HG02852 (cell line): ENCODE results near the gene STYXL1.

ENCODE experiments used
- ATAC-seq: cut with Tn5 transposase; IDR thresholded peaks from one replicate; pipeline ENCODE4 v1.9.1; 2021; ENCODE audit warnings: mild to moderate bottlenecking, moderate library complexity; ENCODE audit not compliant: unreplicated experiment

Gene STYXL1

DNA sequence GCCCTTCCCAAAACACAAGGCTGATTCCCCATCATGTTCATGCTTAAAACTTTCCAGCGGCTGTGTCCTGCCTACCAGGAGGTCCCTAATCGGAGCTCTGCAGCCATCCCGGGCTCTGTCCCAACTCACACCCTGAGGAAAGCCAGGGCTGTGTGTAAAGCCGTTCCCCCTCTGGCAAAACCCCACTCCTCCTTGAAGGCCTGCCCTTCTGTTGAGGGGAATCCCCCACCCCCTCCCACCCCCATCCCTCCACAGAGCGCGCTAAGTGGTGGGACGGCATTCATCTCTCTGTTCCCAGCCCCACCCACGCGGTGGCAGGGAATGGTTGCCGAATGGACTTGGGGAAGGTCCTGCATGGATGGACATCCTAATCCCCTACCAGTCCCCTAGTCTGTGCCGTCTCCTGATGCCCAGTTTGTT lies 52.7 kb downstream of the STYXL1 start:
- ATAC-seq, result no peak

DNA sequence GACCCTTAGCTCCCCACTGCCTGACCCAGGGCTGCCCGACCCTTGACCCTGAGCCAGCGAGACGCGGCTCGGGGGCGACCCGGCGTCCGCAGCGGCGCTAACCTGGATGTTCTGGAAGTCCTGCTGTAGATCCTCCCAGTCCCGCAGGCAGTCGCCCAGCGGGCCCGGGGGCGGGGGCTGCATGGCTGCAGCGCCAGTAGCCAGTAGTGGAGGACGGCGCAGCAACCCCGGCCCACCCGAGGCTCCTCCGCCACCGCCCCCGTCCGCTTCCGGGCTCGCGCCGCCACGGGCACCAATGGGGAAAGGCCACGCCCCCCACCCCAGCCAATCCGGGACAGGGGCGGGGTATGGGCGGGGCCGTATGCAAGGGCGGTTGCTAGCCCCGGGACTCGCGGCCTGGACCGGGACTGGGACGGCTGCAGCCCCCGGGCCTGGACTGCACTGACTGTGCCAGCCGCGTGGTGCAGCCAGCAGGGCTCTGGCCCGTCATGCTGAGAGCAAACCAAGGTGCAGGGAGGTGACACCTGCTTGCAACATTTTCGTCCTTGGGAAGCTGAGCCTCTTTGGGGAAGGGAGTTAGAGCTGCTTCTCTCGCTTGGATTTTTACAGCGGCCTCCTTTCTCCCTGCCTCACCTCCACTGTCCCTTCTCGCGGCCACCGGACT lies 53.3 kb downstream of the STYXL1 start, which contains the start of gene TMEM120A:
TMEM120A (minus strand) TSS at position 208 of the 664 bp plus-strand sequence; CDS start at position 183, 25 bp downstream.
- peak; percentile 97 for ATAC-seq

DNA sequence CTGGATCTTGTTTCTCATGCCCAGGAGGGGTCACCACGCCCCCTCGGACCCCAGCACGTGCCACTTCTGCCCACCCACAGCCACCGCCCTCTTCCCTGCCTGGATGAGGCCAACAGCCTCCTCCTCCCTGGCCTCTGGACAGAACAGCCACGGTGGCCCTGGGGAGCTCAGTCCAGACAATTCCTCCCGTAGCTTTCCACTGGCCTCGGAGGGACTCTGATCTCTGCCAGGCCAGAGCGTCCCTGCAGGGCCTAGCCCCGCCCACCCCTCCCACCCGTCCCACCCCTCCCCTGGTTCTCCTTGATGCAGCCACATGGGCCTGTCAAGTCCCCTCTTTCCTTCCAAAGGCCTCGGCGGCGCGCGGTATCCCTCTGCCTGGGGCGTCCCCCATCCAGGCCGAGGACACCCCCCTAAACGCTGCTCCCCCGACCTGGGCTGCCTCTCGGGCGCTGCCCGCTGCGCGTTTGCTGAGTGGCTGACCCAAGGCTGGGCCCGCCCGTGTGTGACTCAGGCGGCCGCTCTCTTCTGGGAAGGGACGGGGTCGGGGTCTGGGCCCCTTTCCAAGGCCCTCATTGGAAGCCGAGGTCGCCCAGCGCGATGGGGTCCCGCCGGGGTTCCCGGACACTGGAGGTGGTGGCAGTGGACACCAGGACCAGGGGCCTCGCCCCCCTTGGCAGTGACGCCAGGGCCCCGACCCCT lies 54.0 kb downstream of the STYXL1 start:
- peak; percentile 11 for ATAC-seq

DNA sequence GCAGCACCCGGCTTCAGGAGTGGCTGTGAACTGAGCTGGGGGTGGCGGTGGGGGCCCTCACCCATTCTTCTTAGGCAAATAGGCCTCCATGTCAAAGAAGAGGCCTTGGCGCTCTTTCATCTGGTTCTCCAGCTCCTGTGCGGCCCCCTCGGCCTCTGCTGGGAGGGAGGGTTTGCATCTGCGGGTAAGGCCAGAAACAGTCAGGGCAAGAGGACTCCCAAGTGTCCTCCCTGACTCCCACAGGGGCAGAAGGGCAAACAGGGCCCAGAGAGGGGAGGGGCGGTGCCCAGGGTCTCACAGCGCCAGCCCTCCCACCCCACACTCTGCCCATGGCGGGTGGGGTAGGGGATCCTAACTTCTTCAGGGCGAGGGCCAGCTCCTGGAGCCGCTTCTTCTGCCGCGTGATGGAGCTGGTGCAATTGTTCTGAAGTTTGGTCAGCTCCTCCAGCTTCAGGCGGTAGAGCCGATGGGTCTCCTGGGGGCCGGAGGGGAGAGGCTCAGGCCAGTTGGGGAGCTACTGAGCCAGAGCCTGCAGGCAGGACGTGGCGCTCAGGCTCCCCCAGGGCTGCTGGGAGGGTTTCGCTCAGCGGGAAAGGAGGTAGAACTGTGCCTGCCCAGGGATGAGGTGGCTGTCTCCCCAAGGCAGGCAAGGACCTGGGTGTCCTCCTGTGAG lies 55.6 kb downstream of the STYXL1 start:
- ATAC-seq, result no peak

DNA sequence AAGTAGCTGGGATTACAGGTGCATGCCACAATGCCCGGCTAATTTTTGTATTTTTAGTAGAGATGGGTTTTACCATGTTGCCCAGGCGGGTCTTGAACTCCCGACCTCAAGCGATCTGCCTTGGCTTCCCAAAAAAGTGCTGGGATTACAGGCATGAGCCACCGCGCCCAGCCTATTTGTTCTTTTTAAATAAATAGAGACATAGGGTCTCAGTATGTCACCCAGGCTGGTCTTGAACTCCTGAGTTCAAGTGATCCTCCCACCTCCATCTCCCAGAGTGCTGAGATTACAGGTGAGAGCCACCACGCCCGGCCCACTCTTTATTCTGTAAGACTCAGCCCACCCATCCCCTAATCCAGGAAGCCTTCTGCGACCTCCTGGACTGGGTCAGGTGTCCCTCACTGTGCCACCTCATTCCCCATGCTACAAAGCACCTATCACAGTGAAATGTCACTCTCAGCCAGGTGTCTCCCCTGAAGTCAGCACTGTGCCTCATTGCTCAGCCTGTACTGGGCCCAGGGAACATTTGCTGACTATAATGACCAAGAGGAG lies 56.2 kb downstream of the STYXL1 start:
- ATAC-seq, result no peak

DNA sequence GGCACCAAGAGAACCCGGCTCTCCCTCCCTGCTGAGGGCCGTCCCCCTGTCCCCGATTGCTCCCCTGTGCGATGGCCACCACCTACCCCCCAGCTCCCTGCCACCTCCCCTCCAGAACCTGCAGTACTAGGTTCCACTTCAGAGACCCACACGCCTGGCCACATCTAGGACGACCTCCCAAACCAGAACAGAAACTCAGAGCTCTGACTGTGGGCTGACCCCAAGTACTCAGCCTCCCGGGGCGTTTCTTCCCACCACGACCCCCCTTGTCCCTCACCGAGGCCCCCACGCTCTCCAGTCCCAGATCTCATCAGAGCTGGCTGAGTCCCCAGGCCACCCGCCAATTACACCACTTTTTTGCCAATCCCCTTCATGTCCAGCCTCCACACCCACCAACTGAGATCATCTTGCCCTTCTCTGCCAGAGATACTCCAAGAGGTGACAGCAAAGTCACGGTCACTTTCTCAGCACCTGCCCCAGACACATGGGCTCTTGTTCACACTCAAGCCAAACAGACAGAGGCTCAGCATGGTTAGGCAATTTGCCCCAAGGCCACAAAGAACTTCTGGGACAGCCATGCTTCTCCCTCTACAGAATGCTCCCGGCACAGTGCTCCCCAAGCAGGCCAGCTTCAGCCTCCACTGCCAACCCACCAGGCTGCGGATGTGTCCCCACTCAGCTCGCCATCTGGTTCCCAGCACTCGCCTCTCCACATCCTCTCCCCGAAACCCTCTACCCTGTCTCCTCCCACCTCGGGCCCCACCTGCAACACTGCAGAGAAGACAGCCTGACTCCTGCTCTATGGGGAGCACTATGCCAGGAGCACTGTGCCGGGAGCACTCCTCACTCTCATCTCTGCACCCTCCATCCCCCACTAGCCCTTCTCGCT lies 58.1 kb downstream of the STYXL1 start:
- ATAC-seq, result no peak

DNA sequence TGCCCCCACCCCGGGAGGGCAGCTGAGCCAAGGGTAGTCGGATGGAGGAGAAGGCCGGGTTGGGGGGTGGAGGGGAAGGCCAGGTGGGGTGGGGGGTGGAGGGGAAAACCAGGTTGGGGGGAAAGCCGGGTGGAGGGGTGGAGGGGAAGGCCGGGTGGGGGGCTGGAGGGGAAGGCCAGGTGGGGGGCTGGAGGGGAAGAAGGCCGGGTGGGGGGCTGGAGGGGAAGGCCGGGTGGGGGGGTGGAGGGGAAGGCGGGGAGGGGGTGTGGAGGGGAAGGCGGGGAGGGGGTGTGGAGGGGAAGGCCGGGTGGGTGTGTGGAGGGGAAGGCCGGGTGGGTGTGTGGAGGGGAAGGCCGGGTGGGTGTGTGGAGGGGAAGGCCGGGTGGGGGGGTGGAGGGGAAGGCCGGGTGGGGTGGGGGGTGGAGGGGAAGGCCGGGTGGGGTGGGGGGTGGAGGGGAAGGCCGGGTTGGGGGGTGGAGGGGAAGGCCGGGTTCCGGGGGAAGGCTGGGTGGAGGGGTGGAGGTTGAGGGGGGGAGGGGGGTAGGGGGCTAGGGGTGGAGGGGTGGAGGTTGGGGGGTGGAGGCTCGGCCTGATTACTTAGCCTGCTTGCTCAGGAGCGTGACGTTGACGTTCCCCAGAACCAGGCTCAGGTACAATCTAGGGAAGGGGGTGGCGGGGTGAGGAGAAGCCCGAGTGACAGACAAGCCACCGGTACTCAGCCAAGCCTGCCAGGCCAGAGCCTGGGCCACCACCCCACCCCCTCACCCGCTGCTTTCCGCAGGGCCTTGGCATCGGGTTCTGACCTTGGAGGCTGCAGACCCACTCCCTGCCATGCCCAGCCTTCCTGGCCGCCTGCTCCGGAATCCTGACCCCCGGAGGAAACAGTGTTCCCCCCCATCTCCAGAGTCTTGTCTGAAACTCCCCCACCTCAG lies 59.0 kb downstream of the STYXL1 start:
- no peak for ATAC-seq

DNA sequence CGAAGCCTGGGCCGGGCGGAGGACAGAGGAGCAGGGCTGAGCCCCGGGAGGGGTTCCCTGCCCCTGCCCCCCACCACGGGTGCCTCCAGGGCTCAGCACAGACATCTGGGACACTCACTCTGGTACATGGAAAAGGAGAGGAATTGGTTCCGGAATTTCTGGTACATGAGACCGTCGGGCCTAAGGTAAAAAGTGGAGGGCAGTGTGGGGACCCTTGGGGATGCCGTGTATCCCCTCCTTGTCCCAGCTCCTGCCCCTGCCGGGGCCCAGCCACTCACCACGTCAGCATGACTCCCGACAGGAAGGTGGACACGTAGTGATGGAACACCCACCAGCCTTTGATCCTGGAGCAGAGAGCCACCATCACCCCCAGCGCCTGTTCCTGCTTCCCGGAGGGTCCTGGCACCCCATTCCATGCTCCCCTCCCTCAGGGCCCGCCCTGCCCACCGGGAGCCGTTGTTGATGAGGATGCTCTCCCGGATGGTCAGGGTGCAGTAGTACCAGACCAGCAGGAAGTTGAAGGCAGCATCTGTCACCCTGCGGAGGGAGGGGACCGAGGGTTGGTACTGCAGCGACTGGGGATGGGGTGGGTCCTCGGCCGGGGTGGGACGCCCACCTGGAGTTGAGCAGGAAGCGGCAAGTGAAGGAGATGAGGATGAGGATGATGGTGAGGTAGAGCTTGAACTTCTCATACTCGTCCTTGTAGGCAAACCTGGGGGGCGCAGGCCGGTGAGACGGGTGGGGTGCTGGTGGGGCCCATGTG lies 59.8 kb downstream of the STYXL1 start:
- ATAC-seq, result no peak

DNA sequence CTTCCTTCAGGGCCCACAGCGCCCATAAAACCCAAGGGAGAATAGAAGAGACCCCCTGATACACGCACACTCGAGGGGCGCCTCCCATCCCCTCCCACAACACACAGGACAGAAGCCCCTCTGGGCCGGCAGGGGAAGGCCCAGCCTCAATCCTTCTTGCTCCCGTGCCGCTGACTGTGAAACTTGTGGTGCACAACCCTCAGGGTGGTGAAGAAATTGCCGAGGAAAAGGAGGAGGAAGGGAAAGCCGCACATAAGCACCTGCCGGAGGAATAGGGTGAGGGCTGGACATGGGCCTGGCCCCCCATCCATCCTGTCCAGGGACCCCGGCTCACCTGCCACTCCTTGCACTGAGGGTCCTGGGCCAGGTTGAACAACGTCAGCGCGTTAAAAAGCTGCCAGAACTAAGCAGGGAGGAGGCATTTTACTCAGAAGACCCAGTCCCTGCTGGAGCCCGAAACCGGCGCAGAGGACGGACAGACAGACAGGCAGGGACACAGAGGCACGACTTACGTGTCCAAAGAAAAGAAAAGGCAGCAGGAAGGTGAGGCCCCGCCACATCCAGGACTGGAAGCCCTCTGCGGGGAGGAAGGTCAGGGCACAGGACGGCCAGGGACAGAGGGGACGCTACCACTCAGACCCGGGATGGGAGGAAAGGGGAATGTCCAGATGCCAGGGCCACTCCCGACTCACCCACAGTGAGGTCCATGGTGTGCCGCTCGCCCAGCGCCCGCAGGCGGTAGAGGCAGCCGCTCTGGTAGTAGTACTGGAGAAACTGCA lies 60.6 kb downstream of the STYXL1 start:
- ATAC-seq, result no peak

DNA sequence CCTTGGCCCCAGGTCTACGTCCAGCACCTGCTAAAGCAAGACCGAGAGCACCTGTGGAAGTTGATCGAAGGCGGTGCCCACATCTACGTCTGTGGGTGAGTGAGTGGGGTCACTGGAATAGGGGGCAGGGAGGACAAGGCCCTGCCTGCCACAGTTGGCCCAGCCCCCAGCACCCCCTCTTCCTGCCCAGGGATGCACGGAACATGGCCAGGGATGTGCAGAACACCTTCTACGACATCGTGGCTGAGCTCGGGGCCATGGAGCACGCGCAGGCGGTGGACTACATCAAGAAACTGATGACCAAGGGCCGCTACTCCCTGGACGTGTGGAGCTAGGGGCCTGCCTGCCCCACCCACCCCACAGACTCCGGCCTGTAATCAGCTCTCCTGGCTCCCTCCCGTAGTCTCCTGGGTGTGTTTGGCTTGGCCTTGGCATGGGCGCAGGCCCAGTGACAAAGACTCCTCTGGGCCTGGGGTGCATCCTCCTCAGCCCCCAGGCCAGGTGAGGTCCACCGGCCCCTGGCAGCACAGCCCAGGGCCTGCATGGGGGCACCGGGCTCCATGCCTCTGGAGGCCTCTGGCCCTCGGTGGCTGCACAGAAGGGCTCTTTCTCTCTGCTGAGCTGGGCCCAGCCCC lies 61.5 kb downstream of the STYXL1 start:
- no peak for ATAC-seq

DNA sequence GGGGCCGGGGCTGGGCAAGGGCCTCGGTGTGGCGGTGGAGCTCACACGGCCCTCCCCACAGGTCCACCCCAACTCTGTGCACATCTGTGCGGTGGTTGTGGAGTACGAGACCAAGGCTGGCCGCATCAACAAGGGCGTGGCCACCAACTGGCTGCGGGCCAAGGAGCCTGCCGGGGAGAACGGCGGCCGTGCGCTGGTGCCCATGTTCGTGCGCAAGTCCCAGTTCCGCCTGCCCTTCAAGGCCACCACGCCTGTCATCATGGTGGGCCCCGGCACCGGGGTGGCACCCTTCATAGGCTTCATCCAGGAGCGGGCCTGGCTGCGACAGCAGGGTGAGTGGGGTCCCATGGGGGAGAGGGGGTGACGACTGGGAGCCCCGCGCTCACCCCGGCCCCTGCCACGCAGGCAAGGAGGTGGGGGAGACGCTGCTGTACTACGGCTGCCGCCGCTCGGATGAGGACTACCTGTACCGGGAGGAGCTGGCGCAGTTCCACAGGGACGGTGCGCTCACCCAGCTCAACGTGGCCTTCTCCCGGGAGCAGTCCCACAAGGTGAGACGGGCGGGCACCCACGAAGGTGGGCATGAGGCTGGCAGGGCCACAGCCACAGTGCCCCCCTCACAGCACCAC lies 62.2 kb downstream of the STYXL1 start:
- ATAC-seq, result no peak

DNA sequence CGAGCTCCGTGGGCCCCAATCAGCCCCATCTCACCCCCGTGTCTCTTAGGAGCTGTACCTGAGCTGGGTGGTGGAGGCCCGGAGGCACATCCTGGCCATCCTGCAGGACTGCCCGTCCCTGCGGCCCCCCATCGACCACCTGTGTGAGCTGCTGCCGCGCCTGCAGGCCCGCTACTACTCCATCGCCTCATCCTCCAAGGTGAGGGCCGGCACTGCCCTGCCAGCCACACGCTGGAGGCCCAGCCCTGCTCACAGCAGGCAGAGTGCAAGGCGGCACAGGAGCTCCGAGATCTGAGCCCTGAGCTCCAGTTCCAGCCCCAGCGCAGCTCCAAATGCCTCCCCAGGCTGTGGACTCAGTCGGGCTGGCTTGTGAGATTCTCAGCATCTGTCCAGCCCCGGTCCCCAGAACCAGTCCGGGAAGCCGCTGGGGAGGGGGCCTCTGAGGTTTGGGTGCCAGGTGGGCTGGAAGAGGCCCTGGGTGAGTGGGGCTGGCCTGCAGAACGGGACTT lies 62.7 kb downstream of the STYXL1 start:
- ATAC-seq, result no peak

DNA sequence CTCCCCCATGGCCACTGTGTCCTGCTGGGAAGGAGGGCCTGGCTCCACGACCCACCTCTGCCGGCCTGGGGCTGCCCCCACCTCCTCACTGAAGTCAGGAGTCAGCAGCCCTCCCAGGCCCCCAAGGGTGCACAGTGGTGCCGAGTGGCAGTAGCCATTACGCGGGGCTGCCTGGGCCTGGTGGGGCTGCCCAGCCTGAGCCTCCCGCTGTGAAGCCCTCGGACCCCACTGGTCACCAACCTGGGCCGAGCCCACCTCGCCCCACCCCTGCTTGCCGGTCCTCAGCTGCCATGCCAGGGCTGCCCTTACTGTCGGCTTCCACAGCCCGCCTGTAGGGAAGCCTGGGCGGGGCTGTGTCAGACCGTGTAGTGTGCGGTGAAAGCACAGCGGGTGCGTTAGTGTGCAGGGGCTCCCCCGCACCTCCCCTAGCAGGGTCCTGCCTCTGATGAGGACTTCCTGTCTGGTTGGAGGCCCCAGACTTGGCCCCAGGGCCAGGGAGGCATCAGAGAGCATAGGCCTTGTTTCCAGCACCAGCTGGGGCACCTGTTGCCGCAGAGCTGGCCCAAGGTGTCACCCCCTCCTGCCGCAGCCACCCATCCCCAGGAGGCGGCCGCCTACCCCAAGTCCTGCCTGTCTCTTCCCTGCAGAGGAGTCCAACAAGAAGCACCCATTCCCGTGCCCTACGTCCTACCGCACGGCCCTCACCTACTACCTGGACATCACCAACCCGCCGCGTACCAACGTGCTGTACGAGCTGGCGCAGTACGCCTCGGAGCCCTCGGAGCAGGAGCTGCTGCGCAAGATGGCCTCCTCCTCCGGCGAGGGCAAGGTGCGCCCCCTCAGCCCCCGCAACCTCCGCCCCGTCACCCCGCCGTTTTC lies 63.4 kb downstream of the STYXL1 start:
- no peak for ATAC-seq

DNA sequence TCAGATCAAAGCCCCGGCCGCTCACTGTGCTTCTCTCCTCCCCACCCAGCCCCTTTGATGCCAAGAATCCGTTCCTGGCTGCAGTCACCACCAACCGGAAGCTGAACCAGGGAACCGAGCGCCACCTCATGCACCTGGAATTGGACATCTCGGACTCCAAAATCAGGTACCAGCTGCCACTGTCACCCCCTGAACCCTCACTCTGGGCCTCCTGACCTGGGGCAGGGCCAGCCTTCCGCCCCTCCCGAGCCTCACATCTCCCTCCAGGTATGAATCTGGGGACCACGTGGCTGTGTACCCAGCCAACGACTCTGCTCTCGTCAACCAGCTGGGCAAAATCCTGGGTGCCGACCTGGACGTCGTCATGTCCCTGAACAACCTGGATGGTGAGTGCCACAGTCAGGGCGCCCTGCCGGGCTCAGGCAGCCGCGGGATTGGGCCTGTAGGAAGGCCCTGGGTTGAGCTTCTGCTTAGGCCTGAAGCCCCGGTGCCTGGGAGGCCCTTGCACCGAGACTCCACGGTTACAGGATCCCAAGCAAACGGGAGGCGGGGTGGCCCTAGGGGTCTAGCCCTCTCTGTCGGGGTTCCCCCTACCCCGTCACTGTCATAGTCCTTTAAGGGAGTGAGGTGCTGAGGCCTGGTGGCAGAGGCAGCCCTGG lies 64.2 kb downstream of the STYXL1 start:
- no peak for ATAC-seq

DNA sequence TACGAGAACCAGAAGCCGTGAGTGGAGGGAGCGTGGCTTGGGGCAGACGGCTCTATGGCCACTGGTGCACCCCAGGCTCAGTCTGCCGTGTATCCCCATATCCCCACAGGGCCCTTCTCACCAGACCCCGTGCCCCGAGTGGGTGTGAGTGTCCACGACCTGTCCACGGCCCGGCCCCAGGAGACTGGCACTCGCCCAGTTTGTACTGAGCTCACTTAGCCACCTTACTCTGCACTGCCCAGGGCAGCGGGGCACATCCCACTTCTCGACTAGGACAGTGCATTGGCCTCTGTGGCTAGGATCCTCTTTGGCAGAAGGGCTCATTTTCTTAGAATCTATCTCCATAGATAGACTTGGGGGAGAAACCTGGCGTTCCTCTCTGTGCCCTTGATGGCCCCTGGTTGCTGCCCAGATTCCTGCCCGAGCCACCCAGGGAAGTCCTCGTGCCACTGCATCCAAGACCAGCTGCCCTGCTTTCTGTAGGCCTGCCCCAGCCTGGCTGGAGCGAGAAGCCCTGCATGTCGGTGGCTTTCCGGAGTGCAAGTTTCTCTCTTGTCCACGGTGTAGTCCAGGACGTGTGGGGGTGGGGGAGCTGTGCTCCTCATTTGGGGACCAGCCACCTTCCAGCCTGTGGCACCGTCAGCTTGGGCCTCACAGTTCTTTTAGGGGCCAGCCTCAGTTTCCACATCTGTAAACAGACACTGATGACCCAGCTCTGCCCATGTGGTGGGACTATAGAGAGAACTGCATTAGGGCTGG lies 65.3 kb downstream of the STYXL1 start:
- no peak for ATAC-seq
